Measurements from ENCODE around the gene OGFR. TPM values are rescaled to one million over a fixed set of nuclear protein-coding genes. Genes with fewer than 3 reads are reported as not detected.

The OGFR gene
- total RNA-seq, 1 donor from 2014 or later, result 49.5 TPM

DNA sequence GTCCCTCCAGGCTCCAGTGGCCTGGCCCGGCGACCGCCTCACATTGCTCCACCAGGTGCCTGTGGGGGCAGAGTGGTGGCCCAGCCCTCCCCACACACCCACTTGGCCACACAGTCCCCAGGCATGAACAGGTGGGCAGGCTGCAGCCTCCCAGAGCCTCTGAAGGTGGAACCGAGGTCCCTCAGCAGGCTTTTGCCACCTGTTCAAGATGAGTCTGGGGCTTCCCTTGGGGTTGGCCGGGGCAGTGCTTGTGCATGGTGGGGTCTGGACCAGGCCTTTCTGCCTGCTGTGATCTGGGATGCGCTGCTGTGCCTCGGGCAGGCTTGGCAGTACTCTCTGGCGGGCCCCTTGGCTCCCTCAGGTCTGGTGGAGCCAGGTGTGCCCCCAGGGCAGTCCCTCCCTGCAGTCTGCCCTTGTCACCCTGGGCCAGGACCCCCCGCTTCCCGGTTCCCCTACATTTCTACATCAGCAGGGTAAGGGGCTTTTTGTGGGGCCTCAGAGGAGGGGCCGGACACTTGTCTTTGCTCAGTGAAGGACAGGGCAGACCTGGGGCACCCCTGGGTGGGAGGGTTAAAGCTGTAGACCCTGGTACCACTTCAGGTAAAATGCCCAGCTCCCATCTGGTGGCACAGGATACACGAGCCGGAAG is 9.5 kb downstream of the OGFR start:
- DNase-seq (ENCODE audit: low spot score), result no peak
- peak; percentile 19 for ATAC-seq

DNA sequence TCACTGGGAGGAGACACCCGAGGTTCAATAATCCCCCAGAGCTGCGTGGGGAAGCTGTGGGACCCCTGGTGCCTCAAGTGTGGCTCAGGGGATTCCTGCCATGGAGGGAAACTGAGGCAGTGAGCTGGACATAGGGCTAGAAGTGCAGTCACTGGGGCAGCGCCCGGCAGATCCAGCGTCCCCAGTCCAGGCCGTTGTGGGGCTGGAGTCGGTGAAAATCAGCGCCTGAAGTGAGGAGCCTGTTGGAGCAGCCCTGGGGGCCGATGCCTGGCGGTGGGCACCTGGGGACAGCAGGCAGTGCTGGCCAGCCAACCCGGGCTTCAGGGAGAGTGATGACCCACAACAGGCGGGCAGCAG is 10.1 kb downstream of the OGFR start:
- ATAC-seq, result no peak
- no peak for DNase-seq (ENCODE audit: low spot score)

DNA sequence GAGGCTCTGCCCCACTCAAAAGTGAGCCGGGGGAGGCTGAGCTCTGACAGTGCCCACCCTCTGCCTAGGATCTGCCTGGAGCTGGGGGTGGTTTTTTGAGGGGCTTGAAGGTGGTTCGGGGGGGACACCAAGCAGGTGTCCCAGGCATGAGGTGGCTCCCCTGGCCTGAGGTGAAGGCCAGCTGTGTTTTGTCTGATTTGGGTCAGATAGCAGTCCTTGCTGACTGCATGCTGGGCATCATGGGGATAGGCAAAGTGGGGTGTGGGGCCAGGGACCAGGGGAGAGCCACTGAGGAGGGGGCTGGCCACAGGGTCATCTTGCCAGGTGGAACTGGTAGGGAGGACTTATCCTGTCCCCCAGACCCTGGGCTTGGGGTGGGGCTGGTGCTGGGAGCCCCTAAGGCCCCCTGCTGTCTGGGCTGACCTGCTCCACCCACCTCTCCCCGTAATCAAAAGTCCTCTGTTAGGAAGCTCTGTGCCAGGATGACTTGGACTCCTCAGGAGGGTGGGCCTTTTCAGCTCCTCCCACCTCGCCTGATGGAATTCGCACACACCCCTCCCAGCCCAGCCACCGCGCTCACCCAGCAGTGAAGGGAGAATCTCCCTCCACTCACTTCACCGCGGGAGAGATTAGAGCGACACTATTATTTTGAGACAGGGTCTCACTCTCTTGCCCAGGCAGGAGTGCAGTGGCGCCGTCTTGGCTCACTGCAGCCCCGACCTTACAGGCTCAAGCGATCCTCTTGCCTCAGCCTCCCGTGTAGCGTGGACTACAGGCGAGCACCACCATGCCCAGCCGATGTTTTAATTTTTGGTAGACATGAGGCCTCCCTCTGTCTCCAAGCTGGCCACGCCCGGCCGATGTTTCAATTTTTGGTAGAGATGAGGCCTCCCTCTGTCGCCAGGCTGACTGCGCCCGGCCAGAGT is 10.7 kb downstream of the OGFR start:
- no peak for DNase-seq (ENCODE audit: low spot score)
- no peak for ATAC-seq

DNA sequence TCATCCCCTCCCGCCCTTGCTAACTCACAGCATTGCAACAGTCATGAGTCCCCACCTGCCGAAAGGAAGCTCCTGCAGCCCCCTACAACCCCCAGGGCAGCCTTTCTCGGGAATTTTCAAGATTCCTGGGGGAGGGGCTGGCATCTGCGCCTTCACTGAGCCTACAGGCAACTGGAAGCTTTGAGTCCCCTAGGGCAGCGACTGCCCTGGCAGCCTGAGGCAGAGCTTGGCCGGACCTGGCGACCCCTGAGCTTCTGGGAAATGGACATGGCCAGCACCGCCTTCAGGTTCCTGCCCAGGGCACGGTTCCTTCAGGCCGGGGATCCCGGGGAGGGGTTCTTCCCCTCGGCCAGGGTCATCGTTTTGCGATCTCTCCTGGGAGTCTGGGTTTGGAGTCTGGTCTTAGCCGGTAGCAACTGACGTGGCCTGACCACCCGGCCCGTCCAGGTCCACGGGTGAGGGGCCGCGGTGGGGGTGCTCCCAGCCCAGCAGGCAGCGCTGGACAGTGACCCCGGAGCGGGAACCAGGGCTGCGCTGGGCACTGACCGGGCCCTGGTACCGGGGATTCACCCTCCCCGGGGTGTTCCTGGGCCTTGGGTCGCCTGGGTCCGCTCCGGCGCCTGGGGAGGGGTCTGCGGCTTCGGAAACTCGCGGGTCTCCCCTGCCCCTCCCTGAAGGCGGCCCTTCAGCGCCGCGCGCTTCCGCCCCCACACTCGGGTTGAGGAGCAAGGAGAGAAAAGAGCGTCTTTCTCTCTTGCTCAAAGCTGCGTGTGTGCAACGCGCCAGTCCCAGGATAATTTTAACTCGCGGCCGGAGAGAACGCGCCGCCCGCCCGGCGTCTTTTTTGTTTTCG is 11.6 kb downstream of the OGFR start:
- DNase-seq (ENCODE audit: low spot score) (no peak), ATAC-seq (peak; percentile 3)

DNA sequence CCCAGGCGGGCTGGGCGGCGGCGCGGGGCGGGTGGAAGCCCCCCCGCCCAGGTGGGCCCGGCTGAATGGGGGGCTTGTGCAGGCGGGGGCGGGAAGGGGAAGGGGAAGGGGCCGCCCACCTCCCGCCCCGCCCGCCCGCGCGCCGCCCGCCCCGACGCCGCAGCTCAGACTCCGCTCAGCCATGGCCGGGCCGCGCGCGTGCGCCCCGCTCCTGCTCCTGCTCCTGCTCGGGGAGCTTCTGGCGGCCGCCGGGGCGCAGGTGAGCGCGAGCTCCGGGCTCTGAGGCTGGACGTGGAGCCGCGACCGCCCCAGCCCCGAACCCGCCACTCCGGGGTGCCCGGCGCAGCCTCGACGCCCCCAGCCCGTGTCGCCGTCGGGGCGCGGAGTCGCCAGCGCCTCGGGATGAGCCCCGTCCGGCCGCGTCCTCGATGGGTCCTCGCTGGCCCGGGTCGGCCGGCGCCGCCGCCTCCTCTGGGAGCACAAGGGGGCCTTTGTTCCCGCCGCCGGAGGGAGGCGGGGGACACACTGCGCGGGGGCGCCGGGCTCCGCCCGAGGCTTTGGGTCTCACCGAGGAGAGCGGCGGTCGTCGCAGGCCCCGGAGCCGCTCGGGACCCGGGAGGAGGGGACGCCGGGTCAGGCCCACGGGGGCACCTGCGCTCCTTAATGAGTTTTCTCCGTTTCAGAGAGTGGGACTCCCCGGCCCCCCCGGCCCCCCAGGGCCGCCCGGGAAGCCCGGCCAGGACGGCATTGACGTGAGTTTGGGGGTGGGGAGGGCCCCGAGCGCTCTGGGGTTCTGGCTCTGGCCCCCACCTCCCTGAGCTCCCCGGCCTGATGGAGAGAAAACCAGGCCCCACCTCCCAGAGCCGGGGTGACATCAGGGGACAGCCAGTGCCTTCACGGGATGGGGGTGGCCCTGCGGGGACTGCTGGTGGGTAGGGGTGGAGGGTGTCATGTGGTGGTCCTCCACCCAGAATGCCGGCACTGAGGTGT is 12.5 kb downstream of the OGFR start, which contains the start of gene COL9A3:
Gene COL9A3, plus strand, starts transcription at position 167 of the 990 bp plus-strand sequence. Its CDS starts 15 bp downstream, at position 182.
- ATAC-seq, result peak; percentile 6

DNA sequence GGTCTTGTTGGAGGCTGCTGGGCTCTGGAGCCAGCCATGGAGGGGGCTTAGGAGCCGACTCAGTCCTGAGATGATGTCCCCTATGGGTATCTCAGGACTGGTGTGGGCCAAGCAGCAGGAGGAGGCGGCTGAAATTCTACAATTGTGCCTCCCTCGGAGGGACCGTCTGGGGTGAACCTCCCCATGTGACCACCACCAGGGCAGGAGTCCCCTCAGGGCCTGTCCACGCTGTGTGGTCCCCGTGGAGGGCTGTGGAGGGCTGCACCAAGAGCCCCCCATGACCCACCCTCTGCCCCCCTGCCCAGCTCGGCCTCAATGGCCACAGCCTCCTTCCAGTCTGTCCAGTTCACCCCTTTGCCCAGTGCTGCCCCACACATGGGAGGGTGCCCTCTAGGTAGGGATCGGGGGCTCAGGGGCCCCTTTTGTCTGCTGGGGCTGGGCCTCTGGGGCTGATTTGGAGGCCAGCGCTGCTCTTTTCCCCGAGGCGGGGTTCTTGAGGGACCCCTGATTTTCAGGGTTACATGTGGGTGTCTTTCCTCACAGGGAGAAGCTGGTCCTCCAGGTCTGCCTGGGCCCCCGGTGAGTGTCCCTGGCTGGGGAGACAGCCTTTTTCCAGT is 13.4 kb downstream of the OGFR start:
- DNase-seq (ENCODE audit: low spot score), result no peak
- no peak for ATAC-seq

More for the DNA sequence above, 12.5 kb downstream of the OGFR start, which contains the start of gene COL9A3:
- DNase-seq (ENCODE audit: low spot score), result no peak

DNA sequence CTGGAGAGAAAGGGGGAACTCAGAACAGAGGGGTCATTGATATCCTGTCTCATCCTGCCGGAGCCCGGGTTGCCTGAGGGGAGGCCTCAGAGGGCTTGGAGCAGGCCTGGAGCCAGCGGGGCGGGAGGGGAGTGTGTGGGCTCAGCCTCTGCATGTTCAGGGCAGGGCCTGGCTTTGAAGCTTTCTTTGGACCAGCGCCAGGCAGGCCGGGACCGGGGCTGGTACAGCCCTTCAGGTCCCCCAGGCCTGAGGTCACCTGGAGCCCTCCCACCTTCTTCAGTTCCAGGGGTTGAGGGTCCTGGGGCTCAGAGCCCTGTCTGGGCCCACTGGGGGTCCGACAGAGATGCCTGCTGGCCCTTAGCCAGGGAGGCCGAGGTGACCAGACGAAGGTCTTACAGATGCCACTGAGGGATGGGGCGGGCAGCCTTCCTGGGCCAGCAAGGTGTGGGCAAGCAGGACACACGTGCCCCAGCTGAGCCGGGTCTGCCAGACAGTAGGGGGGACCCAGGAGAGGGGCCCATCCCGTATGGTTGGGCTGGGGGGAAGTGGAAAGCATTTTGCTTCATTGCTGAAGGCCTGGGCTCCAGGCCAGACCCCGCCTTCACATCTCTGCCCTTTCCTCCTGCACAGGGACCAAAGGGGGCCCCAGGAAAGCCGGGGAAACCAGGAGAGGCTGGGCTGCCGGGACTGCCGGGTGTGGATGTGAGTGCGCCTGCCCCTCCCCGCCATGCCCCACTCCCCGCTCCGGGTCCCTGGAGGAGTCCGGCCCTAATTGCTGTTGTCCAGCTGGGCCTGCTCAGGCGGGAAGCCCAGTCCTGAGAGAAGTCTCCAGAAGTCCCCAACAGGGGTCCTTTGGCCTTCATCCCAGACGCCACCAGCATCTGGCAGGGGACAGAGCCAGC is 14.2 kb downstream of the OGFR start:
- DNase-seq (ENCODE audit: low spot score), result no peak

DNA sequence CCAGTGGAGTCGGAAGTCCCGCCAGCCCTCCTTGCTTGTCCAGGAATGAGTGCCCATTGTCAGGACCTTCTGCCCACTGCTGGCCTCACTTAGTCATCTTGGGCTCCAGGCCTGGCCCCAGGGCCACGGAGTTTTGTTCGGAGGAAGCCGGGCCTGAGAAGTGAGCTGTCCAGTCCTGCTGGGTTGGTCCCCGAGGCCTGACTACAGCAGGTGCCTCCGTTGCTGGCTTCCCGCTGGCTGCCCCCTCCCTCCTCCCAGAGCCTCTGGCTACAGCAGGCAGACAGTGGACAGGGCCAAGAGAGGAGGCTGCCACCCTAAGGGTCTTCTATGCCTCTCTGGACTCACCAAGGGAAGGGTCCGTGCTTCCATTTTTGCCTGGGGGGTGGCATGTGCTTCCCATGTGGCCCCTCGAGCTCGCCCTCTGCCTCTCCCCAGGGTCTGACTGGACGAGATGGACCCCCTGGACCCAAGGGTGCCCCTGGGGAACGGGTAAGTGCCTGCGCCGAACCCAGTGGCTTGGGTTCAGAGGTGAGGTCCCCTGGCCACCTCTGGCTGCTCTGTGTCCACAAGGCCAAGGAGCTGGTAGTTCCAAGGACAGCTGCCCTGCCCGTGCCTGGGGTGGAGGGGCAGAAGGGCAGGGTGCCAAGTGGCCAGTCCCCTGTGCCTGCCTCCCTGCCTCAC is 15.0 kb downstream of the OGFR start:
- DNase-seq (ENCODE audit: low spot score) (no peak), ATAC-seq (no peak)

More for the DNA sequence above, 14.2 kb downstream of the OGFR start:
- no peak for ATAC-seq

DNA sequence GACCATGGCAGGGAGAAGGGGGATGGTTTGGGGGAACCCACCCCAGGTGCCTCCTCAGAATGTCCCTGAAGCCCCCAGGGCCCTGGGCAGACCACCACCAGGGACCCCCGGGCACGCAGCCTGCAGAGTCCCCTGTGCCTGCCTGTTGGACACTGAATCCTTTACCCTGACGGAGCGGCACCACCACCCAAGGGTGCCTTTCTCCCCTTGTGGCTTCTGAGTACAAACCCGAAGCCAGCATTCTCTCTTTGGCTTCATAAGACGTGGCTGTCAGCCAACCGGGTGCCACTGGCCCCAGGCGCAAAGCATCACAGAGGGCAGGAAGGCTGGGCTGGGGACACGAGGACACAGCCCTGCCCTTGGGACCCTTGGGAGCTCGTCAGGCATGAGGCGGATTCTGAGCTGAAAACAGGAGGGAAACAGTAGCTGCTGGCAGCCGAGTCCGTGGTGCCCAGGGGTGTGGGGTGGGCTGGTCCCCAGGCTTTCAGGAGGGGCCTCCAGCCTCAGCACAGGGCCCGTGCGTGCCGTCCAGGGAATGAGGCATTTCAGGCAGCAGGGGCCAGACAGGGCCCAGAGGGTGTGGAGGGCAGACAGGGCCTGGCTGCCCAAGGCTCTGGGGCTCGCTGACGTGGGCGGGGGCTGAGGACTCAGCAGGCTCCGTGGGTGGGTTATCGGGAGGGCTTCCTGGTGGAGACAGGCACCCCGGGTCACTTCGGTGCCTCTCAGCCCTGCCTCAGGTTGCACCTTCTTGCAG is 15.8 kb downstream of the OGFR start:
- DNase-seq (ENCODE audit: low spot score), result no peak
- no peak for ATAC-seq

DNA sequence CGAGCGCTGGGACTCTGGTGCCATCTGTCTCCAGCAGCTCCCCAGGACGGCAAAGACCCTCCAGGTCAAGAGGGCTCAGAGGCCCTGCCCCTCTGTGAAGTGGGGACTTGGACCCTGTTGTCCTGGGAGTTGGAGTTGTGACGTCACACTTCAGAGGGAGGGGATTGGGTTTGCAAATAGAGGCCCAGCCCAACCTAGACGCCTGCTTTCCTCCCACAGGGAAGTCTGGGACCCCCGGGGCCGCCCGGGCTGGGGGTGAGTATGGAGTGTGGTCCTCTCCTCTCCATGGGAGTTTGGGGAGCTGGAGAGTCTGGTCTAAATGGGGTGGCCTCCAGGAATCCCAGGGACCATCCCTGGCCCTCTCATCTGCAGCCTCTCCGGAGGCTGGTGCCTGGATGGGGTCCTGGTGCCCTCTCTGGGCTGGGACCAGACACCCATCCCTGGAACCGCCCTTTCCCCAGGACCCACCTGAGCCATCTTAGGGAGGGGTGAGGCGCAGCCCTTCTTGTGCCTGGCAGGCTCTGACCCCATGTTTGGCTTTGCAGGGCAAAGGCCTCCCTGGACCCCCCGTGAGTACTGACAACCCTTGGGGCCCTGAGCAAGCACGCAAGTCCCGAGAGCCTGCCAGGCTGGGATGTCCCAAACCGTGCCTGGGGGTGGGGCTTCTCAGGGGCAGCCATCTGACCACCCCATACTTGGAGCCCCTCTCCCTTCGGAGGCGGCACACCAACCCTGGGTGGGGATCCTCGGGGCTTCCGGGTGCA is 16.5 kb downstream of the OGFR start:
- DNase-seq (ENCODE audit: low spot score) (no peak), ATAC-seq (no peak)

DNA sequence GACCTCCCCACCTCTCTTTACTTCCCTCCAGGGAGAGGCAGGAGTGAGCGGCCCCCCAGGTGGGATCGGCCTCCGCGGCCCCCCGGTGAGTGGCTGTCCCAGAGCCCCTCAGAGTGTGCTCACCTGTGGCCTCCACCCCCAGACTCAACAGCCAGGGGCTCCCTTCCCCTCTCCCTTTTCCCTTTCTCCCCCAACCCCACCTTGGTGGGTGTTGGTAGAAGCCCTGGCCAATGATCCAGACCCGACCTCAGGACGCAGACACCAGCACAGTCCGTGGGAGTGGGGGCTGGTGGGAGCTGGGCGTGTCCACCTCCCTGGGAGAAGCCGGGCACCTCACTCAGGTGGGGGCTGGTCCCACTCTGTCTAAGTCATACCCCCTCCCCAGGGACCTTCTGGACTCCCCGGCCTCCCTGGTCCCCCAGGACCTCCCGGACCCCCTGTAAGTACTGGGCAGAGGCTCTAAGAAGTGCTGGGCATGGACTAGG is 17.1 kb downstream of the OGFR start:
- no peak for DNase-seq (ENCODE audit: low spot score)
- ATAC-seq, result no peak

DNA sequence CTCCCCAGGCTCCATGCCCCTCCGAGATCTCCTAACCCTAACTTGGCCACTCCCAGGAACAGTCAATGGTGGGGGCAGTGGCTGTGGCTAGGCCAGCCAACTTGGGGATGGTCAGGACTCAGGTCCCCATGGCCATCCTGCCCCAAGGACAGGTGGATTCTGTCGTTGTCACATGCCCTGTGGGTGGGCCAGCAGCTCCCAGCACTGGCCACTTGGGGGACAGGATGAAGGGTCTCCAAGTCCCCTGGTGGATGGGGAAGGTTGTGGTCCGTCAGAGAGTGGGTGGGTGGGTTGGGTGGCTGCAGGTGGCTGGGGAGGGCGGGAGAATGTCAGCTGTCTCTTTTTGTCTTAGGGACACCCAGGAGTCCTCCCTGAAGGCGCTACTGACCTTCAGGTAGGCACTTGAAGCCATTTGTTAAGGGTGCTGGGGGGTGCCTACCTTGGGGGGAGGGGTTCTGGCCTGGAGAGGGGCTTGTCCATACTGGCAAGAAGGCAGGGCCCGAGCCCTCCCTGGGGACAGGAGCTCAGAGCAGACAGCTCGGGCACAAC is 17.7 kb downstream of the OGFR start:
- ATAC-seq (no peak), DNase-seq (ENCODE audit: low spot score) (no peak)

DNA sequence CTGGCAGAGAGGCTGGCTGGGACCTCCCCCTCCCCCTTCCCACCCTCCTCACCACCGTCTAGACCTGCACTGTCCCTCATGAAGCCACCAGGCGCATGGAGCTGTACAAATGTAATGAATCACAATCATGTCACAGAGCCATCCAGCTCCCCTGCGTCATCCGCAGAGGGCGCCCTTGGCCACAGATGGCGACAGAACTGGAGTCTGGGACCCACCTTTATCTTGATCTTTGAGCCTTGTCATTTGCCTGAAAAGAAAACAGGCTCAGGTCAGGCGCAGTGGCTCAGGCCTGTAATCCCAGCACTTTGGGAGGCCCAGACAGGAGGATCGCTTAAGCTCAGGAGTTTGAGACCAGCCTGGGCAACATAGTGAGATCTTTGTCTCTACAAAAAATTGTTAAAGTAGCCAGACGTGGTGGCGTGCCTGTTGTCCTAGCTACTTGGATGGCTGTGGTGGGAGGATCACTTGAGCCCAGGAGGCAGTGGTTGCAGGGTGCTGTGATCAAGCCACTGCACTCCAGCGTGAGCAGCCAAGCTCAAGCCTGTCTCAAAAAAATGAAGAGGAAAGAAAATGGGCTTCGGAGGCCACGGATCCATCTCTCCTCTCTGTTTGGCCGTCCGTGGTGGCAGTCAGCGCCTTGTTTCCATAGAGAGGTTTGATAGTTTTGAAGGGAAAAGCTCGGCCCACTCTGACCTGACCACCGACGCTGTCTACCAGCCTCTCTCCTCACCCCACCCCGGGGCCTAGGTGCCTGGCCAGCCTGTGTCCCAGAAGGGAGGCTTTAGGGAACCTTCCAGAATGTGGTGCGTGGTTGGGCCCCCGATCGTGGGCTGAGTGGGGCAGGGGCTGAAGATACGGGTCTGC is 18.4 kb downstream of the OGFR start:
- DNase-seq (ENCODE audit: low spot score) (no peak), ATAC-seq (peak; percentile 82)

DNA sequence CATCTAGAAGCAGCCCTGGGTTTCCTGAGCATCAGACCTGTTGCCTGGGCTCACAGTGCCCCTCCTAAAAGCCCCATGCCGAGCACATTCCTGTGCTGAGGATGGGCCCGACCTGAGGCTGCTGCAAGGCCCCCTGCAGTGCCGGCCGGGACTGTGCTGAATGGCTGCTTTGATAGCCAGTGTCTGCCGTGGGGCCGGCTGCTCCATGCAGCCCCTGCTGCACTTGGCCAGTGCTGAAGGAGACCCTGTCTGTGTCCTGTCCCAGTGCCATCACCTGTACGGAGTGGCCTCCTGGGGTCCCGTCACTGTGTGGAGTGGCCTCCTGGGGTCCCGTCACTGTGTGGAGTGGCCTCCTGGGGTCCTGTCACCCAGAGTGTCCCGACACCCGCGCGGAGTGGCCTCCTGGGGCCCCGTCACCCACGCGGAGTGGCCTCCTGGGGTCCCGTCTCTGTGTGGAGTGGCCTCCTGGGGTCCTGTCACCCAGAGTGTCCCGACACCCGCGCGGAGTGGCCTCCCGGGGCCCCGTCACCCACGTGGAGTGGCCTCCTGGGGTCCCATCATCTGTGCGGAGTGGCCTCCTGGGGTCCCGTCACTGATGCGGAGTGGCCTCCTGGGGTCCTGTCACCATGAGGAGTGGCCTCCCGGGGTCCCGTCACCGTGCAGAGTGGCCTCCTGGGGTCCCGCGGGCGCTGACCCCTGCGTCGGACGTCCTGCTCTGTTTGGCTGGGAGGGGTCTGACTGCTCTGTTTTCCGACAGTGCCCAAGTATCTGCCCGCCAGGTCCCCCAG is 19.2 kb downstream of the OGFR start:
- DNase-seq (ENCODE audit: low spot score) (no peak), ATAC-seq (no peak)

Measured in left lobe of liver (tissue), 2 donors.